ENCODE results near the gene S100A2.

DNA sequence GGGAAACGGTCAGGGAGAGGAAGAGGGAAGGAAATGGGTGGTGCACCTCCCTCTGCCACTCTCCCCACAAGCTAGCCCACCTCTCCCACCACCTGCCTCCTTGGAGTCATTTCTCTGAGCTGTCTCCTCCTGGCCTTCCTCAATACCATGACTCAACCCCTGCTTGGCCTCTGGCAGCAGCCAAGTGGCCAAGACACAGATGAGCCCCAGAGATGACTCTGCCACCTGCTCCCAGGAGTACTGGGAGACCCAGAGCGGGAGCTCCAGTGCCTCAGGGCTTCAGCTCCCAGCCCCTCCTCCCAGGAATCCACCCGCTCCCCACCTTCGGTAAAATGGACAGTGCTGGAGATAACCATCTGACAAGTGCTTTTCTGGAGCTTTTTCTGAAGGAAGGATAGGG, 44.7 kb upstream of the S100A2 start:
- peak; percentile 22; the same call in 1 of the 2 replicates for TF ChIP-seq GATA2 (IDR thresholded peaks at IDR 0.05; ENCODE audit: low read depth, low read length)
- no peak for TF ChIP-seq GATA3 (IDR thresholded peaks at IDR 0.05; ENCODE audit: low read depth, low read length)
